Inflammatory macrophage (primary cell): Measurements from ENCODE around the gene ZBED4.

ENCODE experiments used
- DNase-seq, 2 donors: peaks; one replicate each; pipeline ENCODE4 v3.0.0-alpha.2; 2020 to 2022

The ZBED4 gene

DNA sequence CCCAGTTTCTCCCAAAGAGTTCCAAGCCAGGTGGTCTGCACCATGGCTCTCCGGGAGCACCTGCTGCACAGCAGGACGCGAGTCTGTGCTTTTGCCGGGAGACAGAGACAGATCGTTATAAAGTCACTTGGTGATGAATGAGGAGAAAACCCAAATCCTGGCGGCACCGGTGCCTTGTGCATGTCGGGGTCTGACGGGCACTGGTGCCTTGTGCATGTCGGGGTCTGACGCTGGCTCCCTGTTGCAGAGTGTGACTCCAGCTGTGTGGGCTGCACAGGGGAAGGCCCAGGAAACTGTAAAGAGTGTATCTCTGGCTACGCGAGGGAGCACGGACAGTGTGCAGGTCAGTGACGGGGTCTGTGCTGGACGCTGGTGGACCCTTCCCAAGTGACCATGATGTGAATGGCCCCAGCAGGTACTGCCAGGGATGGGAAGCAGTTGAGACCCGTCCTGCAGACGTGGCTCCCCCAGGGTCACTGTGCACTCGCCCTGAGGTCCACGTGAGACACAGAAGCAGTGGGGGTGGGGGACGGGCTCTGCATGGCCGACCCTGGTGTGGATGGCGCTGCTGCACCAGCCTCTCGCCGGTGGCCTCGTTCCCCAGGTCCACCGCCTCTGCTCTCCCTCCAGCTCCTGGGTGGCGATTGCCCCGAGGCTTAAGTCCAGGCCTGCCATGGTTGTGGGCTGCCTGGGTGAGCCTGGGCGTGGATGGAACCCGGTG lies 70.6 kb downstream of the ZBED4 start:
- no peak for DNase-seq

DNA sequence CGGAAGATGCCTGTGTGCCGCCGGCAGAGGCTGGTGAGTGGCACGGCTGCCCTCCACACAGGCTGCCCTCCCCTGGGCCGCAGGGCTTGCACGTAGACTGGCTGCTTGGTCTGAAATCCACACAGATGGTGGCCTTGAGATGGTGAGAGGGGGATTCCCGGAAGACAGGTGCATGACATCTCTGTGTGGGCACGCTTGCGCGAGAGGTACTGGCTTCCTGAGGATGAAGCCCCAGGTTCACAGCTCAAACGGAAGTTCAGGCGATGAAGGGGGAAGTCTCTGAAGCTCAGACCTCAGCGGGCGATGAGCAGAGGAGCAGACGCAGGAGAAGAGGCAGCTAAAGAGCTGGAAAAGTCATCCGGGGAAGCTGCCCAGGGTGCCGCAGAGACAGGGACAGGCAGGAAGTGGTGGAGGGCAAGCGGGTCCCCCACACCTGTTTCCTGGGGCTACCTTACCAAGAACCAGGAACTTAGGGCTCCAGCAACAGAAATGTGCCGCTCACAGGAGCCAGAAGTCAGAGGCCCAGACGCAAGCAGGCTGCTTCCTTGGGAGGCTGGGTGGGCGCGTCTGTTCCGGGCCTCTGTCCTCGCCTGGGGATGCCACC lies 72.0 kb downstream of the ZBED4 start:
- peak; percentile 26 to 34 for DNase-seq

- DNase-seq = no peak
These were observed 73.3 kb downstream of the ZBED4 start for GRCh38 chr22:49926916-49927315.

DNA sequence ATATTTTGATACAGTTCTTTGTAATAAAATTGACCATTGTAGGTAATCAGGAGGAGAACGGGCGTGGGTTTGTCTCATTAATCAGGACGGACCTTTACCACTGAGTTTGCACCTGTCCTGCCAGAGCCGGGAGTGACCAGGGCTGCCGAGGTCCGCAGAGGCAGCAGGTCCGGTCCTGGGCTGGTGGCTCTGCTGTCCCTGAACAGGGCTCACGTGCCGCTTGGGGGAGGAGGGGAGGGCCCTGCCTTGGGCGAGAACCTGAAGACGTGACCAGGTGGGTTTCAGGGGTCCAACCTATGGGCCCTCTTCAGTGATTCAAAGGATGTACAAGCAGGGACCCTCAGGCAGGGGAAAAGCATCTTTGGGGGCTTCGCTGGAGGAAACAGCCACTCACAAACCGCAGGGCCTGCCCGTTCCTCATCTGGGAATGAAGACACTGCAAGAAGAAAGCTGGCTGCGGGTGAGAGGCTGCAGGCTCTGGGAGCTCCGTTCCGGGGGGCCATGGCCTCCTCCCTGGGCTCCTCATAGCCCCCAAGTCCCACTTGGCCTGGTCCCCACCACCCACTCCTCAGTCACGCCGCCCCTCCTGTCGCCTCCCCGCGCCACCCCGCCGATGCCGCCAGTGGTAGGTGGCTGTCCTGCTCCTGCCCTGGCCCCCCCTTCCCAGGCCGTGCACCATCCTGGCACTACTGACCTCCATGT lies 74.0 kb downstream of the ZBED4 start:
- no peak for DNase-seq

DNA sequence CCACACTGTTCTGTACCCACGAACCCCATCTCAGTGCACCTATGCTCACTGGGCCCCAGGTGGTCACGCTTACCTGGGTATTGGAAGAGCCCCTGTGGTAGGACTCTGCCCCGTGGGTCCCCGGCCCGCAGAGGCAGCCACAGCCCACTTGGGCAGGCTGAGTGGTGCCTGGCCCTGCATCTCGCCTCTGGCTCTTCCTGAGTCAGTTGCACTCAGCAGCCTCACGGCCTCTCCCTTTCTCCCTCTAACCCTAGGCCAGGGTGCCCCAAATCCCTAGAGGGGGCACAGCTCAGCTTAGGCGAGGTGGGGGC lies 74.5 kb downstream of the ZBED4 start:
- no peak for DNase-seq

DNA sequence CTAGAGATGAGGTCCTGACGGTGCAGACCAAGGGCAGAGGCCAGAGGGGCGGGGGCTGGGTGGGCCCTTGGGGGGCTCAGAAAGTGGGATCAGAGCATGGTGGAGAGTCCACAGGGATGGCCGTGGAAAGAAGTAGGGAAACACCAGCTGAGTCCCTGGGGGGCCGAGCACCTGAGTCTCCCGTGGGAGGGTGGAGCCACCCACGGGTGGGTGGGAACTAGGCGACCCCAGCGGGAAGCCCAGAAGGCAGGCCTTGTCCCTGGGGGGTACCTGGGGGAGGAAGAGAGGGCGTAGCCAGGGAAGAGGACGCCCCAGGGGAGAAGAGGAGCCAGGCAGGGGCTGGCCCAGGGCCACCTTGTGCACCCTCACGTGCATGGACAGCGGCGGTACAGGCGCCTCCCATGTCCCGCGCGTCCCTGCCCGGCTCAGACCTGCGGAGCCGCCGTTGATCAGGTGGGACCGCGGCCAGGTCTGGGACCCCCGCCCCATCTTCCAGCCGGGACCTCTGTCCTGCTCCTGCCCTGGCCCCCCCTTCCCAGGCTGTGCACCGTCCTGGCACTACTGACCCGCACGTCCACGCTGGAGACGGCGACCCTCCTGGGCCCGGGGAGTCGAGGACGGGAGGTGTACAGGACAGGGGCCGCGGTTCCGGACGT lies 75.0 kb downstream of the ZBED4 start:
- no peak for DNase-seq

GRCh38 chr22:49929211-49929979 lies 75.8 kb downstream of the ZBED4 start:
- peak; percentile 21 to 42 for DNase-seq

DNA sequence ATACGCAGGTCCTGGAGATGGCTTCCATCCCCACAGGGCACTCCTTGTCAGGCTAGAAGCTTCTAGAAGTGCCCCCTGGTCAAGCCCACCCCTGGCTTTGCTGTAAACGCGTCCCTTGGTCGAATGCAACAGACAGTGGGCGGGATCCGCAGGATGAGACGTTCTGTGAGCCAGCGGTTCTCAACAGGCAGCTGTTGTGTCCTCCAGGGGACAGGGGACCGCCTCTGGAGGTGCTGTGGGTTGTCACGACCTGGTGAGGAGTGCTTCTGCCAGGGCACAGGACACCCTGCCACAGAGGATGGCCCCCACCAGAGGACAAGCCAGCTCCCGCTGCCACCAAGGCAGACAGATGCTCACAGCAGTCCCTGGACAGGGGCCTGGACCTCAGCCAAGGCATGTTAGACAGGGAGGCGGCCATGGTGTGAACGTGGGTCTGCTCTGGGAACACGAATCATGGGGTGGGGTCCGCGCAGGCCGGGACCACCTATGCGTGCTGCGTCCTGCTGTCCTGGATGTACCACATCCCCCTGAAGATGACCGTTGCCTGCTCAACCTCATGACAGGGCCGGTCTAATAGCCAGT lies 76.4 kb downstream of the ZBED4 start:
- DNase-seq = no peak

DNA sequence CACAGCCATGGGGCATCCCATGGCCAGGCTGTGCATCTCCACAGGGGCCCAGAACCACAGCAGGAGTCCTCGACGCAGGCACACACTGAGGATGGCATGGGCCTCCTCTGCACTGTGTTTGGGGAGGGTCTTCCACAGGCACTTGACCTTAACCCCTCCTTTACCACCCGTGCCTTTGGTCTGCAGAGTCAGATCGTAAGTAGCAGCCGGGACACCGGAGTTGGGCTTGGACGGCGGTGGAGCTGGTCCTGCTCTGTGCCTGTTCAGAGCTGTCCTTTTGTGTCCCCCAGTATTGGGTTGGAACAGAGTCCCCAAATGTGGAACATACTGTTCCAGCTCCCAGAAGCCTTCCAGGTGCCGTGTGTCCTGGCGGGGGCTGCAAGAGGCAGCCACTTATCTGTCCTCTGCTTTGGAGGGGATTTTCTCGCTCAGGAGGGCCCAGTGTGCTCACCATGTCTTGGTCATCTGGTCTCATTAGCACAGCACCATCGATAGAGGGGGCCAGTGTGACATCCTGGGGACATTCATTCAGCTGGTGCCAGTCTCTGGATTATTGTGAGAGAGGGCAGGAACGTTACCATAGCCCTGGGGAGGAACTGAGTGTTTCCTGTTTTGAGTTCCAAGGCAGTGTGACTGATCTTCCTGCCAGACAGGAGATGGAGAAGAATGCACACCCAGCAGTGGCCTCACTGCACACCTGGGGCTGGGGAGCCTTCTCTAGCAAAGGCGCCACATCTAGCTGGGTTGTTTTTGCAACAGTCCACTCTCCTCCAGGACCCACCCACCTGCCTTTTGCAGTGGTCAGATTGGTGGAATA lies 77.2 kb downstream of the ZBED4 start:
- peak; percentile 92 for DNase-seq

GRCh38 chr22:49933236-49934159 lies 79.9 kb downstream of the ZBED4 start:
- DNase-seq = no peak

DNA sequence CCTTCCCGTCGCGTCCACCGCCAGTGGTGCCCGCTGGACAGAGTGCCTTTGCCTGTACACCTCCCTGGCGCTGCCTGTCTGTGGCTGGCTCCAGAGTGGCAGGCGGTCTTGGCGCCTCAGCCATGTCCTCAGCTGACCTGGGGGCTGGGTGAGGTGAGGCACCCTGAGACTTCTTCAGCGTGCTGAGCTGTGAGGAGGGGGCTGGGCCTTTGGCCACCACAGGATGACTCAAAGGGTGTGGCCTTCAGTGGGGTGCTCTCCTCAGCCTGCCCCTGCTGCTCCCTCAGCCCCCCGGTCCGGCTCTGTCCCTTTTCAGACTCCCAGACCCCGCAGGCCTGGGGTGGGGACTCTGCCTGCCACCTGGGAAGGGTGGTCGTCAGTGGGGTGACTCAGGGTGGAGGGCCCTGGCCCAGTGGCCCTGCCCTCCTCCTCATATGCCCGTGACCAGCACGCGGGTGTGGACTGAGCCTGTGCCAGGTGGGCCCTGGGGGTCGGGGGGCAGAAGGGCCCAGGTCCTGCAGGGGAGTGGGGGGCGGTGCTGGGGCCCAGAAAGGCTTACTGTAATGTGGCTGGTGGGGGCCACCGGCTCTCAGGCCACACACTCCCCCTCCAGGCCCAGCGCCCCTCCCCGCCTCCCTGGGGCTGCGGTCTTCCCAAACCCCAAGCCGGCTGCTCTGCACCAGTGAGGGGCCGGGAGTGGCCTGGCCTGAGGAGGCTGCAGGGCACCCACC lies 80.7 kb downstream of the ZBED4 start:
- DNase-seq = peak; percentile 34 to 35

GRCh38 chr22:49934891-49935557 lies 81.4 kb downstream of the ZBED4 start:
- DNase-seq = peak; percentile 38 to 40

DNA sequence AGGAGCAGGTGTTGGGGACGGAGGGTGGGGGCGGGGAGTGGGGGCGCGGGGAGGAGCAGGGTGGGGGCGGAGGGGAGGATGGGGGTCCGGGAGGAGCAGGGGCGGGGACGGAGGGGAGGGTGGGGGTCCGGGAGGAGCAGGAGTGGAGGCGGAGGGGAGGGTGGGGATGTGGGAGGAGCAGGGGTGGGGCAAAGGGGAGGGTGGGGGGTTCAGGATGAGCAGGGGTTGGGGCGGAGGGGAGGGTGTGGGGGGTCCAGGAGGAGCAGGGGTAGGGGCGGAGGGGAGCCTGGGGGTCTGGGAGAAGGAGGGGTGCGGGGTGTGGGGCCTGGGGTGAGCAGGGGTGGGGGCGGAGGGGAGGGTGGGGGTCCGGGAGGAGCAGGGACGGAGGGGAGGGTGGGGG lies 81.9 kb downstream of the ZBED4 start:
- DNase-seq = no peak

DNA sequence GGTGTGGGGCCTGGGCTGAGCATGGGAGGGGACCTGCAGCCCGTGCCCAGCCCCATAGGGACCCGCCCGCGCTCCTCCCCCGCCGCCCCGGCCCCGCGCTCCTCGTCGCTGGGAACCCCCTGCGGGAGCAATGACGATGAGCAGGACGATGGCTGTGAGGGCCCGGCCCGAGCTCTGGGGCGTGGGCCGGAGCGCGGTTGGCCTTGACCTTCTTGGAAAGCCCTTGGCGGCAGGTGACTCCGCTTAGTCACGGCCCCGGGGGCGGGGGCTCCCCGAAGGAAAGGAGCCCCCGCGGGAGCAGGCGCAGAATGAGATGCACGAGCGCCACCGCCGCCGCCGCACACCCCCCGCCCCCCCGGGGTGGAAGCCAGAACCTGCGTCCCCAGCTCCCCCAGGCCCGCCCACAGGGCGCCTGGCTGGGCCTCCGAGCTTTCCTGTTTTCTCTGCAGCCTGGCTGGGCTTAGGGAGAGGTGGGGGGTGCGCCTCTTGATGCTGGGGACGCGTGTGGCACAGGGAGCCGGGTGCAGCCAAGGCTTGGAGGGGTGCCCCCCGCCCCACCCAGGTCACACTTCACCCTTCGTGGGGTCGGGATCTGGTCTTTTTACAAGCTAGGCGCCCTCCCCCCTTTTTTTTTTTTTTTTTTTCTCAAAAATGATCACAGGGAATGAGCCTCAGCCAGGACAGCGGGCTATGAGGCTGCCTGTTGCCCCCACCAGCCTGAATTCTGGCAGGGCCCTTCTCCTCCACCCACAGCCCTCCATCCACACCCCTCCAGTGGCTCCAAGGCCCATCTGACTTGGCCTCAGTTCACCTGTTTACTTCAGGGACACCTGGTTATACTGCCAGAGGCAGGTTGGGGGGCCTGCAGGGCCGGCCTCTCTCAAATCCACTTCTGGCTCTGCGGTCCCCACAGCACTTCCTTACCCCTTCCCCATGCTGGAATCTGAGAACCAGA lies 82.7 kb downstream of the ZBED4 start:
- DNase-seq = peak; percentile 89 to 96

GRCh38 chr22:49936973-49937757 lies 83.5 kb downstream of the ZBED4 start:
- no peak for DNase-seq

DNA sequence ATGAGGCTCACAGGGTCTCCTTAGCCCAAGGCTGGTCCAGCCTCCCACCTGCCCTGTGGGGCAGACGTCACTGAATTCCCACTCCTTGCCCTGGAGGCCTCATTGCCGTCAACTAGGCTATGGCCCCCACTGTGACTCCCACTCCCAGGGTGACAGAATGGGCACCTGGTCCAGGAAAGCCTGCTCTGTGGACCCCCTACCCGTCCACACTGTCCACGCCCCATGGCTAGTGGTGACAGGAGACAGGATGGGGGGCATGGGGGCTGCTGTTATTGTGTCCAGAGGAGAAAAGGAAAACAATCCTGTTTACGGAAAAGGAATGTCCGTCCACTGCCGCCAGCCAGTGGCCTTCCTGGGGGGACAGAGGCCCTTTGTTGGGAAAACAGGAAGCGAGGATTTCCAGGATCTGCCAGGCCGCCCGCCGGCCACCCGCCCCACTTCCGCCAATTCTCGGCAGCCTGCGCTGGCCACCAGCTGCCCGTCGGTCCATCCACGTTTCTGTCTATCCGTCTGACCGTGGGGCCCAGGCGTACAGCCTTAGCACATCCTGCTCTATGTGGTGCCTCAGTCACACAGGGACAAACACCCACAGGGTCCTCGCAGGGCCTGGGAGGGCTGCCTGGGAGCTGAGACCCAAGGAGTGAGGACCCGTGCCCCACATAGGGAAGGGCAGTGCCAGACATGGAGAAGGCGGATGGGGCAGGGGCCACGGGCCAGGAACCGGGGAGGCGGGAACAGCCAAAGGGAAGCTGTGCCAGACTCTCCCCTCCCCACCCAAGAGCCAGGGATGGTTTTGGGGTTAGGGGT lies 84.3 kb downstream of the ZBED4 start:
- DNase-seq = no peak
